CD14-positive monocyte (primary cell): ENCODE measurements around the gene CCDC15. TPM values are rescaled to one million over a fixed set of nuclear protein-coding genes. Genes with fewer than 3 reads are reported as not detected.

Experiments
- DNase-seq, 3 donors: peaks; one replicate each; pipeline ENCODE4 v3.0.0-alpha.2; 2011 to 2022
- H2AFZ ChIP-seq: 2 replicates; pipeline ENCODE4 v1.6.0; 2012; ENCODE audit warnings: mild to moderate bottlenecking, low read depth, low read length, inconsistent platforms; ENCODE audit not compliant: insufficient read depth, poor library complexity, severe bottlenecking
- H3K27ac ChIP-seq, 2 donors: 1 replicate in 1 of 2; 2 replicates in 1 of 2; pipeline ENCODE4 v1.5.1; 2012 to 2013; ENCODE audit warnings: low read length in 2 of 2, control low read depth in 1 of 2, inconsistent platforms in 1 of 2, low read depth in 1 of 2, mild to moderate bottlenecking in 1 of 2
- H3K27me3 ChIP-seq, 2 donors: one replicate each; pipeline versions ENCODE4 v1.6.0 to v1.6.1; 2011 to 2013; ENCODE audit warnings: low read length in 2 of 2; ENCODE audit not compliant: control insufficient read depth in 2 of 2, insufficient read depth in 2 of 2
- H3K36me3 ChIP-seq, 2 donors: replicated peaks in 1 of 2; 1 replicate in 1 of 2; 2 replicates in 1 of 2; pipeline versions ENCODE4 v1.5.1 to v1.6.1; 2012 to 2013; ENCODE audit warnings: low read length in 2 of 2, control low read depth in 1 of 2, inconsistent platforms in 1 of 2, mild to moderate bottlenecking in 1 of 2; ENCODE audit not compliant: insufficient read depth in 2 of 2, control insufficient read depth in 1 of 2
- H3K4me1 ChIP-seq, 2 donors: 1 replicate in 1 of 2; 2 replicates in 1 of 2; pipeline versions ENCODE4 v1.5.1 to v1.6.1; 2012 to 2013; ENCODE audit warnings: low read length in 2 of 2, control low read depth in 1 of 2, inconsistent platforms in 1 of 2, mild to moderate bottlenecking in 1 of 2, moderate library complexity in 1 of 2; ENCODE audit not compliant: insufficient read depth in 2 of 2, control insufficient read depth in 1 of 2
- H3K4me2 ChIP-seq: replicated peaks from 2 replicates; pipeline ENCODE3; 2012; ENCODE audit warnings: low read length, moderate library complexity, mild to moderate bottlenecking; ENCODE audit not compliant: poor library complexity, severe bottlenecking; ENCODE audit errors: extremely low read depth
- H3K4me3 ChIP-seq, 3 experiments: fragments of 200-600 bp in 1 of 3; sonication (generic) in 1 of 3; replicated peaks in 1 of 3; 1 replicate in 2 of 3; 2 replicates in 1 of 3; pipeline ENCODE4 v1.5.1; 2011 to 2013; ENCODE audit warnings: low read length in 3 of 3, mild to moderate bottlenecking in 3 of 3, control low read depth in 2 of 3, low read depth in 2 of 3, inconsistent platforms in 1 of 3, moderate library complexity in 1 of 3
- H3K79me2 ChIP-seq: 2 replicates; pipeline ENCODE4 v1.6.0; 2012; ENCODE audit warnings: mild to moderate bottlenecking, control low read depth, inconsistent platforms, low read length, moderate library complexity; ENCODE audit not compliant: insufficient read depth
- H3K9ac ChIP-seq: 2 replicates; pipeline ENCODE4 v1.6.0; 2017; ENCODE audit warnings: low read length, mild to moderate bottlenecking; ENCODE audit not compliant: insufficient read depth, poor library complexity, severe bottlenecking
- H3K9me3 ChIP-seq, 2 donors: replicated peaks in 1 of 2; 1 replicate in 1 of 2; 2 replicates in 1 of 2; pipeline versions ENCODE4 v1.5.1 to v1.6.1; 2012 to 2013; ENCODE audit warnings: low read length in 2 of 2, control low read depth in 1 of 2; ENCODE audit not compliant: control insufficient read depth in 1 of 2, insufficient read depth in 1 of 2
- H4K20me1 ChIP-seq: 2 replicates; pipeline ENCODE4 v1.6.0; 2012; ENCODE audit warnings: mild to moderate bottlenecking, low read length, control low read depth, moderate library complexity; ENCODE audit not compliant: insufficient read depth
- H3K27ac Mint-ChIP-seq, 7 donors: one replicate each; pipeline ENCODE4 v1.8.0; 2020; ENCODE audit warnings: mild to moderate bottlenecking in 7 of 7, mixed read lengths in 7 of 7, moderate library complexity in 6 of 7, inconsistent platforms in 2 of 7
- H3K27me3 Mint-ChIP-seq, 3 donors: one replicate each; pipeline ENCODE4 v1.8.0; 2021 to 2022; ENCODE audit warnings: low read depth in 3 of 3, mild to moderate bottlenecking in 3 of 3, mixed read lengths in 3 of 3, moderate library complexity in 3 of 3, inconsistent platforms in 1 of 3
- H3K36me3 Mint-ChIP-seq, 2 donors: one replicate each; pipeline ENCODE4 v1.8.0; 2020; ENCODE audit warnings: mixed read lengths in 2 of 2, inconsistent platforms in 1 of 2, mild to moderate bottlenecking in 1 of 2
- H3K4me1 Mint-ChIP-seq: one replicate; pipeline ENCODE4 v1.8.0; 2020; ENCODE audit warnings: mild to moderate bottlenecking, mixed read lengths
- H3K4me3 Mint-ChIP-seq, 2 donors: one replicate each; pipeline ENCODE4 v1.8.0; 2020; ENCODE audit warnings: mild to moderate bottlenecking in 2 of 2, mixed read lengths in 2 of 2, moderate library complexity in 1 of 2
- H3K9me3 Mint-ChIP-seq, 7 donors: one replicate each; pipeline ENCODE4 v1.8.0; 2020 to 2022; ENCODE audit warnings: mixed read lengths in 7 of 7, mild to moderate bottlenecking in 6 of 7, moderate library complexity in 6 of 7, inconsistent platforms in 2 of 7
- WGBS: methylation state at CpG from one replicate; pipeline ENCODE4 v1.1.5; 2013; ENCODE audit warnings: missing lambda C conversion rate; ENCODE audit not compliant: insufficient coverage; 5-methylcytosine and 5-hydroxymethylcytosine counted together
- intact Hi-C, 2 donors: fragments of 100-400 bp; cut with micrococcal nuclease; formaldehyde crosslinking; loops; one replicate each; pipeline versions ENCODE4 v1.15.0 to v1.15.1; 2023
- polyA plus RNA-seq, 3 donors: library from polyadenylated mRNA; depleted of rRNA in 1 of 3; unstranded in 2 of 3; stranded (reverse) in 1 of 3; fragments of 300-500 nt in 2 of 3; fragments of >200 nt in 1 of 3; fragmentation: Illumina TruSeq in 2 of 3; gene quantifications; 1 replicate in 2 of 3; 2 replicates in 1 of 3; pipeline ENCODE4 v1.2.3, GENCODE V29; 2012 to 2021
- TF ChIP-seq, protein P1 (sequence below): fragments of 200-600 bp; IDR thresholded peaks from one replicate; pipeline ENCODE4 v1.8.0; 2022; ENCODE audit warnings: antibody characterized with exemption, mild to moderate bottlenecking

The CCDC15 gene
- polyA plus RNA-seq, 3 donors, result 0.24 to 0.32 (median 0.28) TPM

DNA sequence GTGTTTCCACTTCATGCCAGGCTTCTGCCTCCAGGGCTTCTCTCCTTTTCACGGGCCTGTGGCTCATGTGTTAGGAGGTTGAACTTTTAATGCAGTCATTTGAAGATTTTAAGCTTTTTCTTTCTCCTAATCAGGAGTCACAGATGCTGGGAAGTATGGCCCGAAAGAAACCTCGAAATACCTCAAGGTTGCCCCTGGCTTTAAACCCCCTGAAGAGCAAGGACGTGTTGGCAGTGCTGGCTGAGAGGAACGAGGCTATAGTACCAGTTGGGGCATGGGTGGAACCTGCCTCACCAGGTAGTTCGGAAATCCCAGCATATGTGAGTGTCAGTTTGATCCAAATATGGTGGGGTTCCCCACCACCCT lies 571 bp downstream of the CCDC15 start:
- Mint-ChIP-seq H3K4me3 (no peak overlapping the region), H3K9me3 (peaks cover 0 to 3% (median 0%) of the 10 kb centered on the region in 7 donors), H3K27ac (no peak overlapping the region), H3K27me3 (peaks cover 0 to 2% (median 0%) of the 10 kb centered on the region in 3 donors), H3K4me1 (no peaks in the 10 kb centered on the region), H3K36me3 (peaks cover 0 to 2% of the 10 kb centered on the region in 2 donors)
- Histone ChIP-seq H3K4me1 (peaks cover 11 to 18% of the 10 kb centered on the region in 2 donors), H3K27me3 (peaks cover 3 to 7% of the 10 kb centered on the region in 2 donors), H3K9ac (peak overlapping the region; percentile 71), H3K4me3 (peak overlapping the region; percentile 88 to 91 (median 90)), H3K9me3 (no peaks in the 10 kb centered on the region), H4K20me1 (no peaks in the 10 kb centered on the region), H3K27ac (peak overlapping the region in 1 of 2 donors; percentile 85), H3K79me2 (peaks cover 6% of the 10 kb centered on the region), H3K36me3 (no peaks in the 10 kb centered on the region), H2AFZ (peak overlapping the region; percentile 98), H3K4me2 (peak overlapping the region; percentile 80)
- no peak for DNase-seq
- TF ChIP-seq, protein P1, sequence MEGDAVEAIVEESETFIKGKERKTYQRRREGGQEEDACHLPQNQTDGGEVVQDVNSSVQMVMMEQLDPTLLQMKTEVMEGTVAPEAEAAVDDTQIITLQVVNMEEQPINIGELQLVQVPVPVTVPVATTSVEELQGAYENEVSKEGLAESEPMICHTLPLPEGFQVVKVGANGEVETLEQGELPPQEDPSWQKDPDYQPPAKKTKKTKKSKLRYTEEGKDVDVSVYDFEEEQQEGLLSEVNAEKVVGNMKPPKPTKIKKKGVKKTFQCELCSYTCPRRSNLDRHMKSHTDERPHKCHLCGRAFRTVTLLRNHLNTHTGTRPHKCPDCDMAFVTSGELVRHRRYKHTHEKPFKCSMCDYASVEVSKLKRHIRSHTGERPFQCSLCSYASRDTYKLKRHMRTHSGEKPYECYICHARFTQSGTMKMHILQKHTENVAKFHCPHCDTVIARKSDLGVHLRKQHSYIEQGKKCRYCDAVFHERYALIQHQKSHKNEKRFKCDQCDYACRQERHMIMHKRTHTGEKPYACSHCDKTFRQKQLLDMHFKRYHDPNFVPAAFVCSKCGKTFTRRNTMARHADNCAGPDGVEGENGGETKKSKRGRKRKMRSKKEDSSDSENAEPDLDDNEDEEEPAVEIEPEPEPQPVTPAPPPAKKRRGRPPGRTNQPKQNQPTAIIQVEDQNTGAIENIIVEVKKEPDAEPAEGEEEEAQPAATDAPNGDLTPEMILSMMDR, result no peak
- WGBS, result 32% methylated on average over 3 of the region's 6 CpGs
- intact Hi-C loops, result loop anchor here in 1 of 2 donors (10.0 kb wide), 1 partner anchor 110 kb away; the partner anchor contains the start of gene SLC37A2

DNA sequence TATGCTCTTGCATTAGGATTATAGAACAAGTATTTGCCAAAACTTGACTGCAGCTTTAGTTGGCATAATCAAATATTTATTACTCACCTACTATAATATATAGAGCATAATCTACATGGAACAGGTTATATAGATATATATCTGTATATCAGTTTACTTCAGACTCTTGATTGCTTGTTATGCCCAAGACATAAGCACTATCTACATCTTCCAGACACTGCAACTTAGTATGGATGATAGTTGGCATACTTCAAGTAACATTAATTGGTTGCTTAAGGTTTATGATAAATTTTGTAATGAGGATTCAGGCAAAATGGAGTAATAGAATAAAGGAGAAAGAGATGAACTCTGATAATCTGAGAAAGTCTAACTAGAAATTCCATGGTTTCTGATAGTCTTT lies 1.0 kb downstream of the CCDC15 start:
- Histone ChIP-seq H3K9ac (no peak overlapping the region), H3K36me3 (no peaks in the 10 kb centered on the region), H4K20me1 (no peaks in the 10 kb centered on the region), H3K79me2 (peaks cover 6% of the 10 kb centered on the region), H3K9me3 (no peaks in the 10 kb centered on the region), H3K4me2 (no peak overlapping the region), H3K4me1 (peaks cover 11 to 18% of the 10 kb centered on the region in 2 donors), H3K27ac (no peak overlapping the region), H3K4me3 (peak overlapping the region in 1 of 3 experiments; percentile 91), H3K27me3 (peaks cover 3 to 7% of the 10 kb centered on the region in 2 donors), H2AFZ (peak overlapping the region; percentile 98)
- peaks cover 0 to 2% (median 0%) of the 10 kb centered on the region in 3 donors for H3K27me3 Mint-ChIP-seq
- intact Hi-C loops, result loop anchor here (5.0 to 10.0 kb wide), 2 partner anchors 107 to 110 kb away; partner anchors contain the start of gene SLC37A2 (in 2 of the 2)
- no peak overlapping the region for H3K4me3 Mint-ChIP-seq
- H3K4me1 Mint-ChIP-seq, result no peaks in the 10 kb centered on the region
- no peak for DNase-seq
- no peak overlapping the region for H3K27ac Mint-ChIP-seq
- TF ChIP-seq, protein P1, result no peak
- H3K9me3 Mint-ChIP-seq, result peaks cover 0 to 1% (median 0%) of the 10 kb centered on the region in 7 donors
- H3K36me3 Mint-ChIP-seq, result peaks cover 0 to 2% of the 10 kb centered on the region in 2 donors
